DMS153 treated with DMSO at 0.1 percent for 48 hours (cell line): Measurements from ENCODE around the gene PLA2G4D.

Experiments used
- DNase-seq: peaks from one replicate; lab custom pipeline; 2025; ENCODE audit not compliant: unreplicated experiment; lab: John Stamatoyannopoulos, UW

PLA2G4D gene

DNA sequence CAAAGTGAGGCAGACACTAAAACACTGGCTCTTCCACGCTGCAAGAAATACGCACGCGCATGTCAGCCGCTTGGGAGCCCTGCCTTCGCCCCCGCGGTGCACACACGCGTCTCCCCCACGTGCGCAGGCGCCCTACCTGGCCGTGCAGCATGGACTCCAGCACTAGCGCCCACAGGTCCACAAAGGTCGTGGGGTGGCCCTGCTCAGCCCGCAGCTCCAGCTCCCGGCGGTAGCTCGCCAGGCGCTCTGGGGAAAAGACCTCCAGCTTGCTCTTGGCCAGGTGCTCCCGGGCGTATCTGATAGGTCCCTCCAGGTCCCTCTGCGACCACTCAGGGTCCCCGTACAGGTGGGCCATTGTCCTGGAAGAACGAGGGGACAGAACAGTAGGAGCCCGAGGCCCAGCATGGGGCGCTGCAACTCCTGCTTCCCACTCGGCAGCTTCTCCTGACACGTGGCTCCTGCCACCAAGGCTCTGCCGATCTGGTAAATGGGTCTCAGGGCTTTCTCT, 14.9 kb downstream of the PLA2G4D start:
- no peak for DNase-seq

DNA sequence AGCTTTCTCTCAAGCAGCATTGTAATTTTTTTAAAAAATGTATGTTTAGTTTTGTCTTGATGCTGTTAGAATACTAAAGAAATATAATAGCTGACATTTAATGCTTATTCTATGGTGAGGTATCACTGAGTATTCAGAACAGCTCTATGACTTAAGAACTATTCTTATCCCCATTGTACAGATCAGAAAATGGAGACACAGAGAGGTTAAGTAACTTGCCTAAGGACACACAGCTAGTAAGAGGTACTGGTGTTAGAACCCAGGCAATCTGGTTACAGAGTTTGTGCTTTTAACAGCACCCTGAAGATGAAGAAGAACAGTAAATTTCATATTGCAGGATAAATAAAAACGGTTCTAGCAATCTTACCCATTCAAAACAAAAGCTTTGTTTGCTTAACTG, 15.5 kb downstream of the PLA2G4D start:
- DNase-seq = no peak

GRCh38 chr15:42077689-42078088, 16.7 kb downstream of the PLA2G4D start:
- DNase-seq = no peak

DNA sequence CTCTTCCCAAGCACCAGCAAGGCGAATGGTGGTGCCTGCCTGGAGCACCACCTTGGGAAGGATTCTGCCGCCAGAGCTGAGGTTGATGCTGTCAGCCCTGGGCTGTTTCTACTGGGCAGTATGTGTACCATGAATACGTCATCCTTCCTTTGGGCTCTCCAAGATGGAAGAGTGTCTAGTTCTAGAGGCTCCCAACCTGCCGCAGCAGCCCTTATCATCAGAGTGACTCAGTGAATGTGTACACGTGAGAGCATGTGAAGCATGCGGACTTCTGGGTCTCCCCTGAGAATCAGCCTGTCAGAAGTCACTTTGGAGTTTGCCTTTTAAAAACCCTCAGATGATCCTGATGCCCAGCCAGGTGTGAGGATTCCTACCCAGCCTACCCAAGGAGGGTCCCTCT, 20.9 kb downstream of the PLA2G4D start:
- no peak for DNase-seq

DNA sequence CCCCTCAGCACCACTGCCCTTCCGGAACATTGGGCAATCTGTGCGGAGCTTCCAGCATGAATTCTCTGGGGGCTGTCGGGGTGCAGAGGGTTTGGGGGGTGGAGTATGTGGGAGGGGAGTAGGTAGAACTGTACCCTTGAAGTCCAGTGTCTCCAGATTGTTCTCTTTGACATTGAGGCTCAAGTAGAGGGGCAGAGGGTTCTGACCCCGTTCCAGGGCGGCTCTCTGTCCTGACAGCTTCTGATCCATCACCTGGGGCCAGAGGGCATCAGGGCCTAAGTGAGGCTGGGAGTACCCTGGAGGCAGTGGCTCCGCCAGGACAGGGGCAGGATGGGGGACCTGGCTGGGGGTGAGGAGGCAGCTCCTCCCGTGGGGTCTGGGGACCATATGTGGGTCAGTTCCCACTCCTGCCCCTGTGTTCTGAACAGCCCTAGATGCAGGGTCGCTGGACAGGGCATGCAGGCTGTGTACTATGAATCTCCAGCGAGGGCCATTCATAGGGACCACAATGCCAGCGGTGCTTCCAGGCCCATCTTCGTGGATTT, 22.1 kb downstream of the PLA2G4D start:
- DNase-seq = no peak

- DNase-seq = no peak
Observed at GRCh38 chr15:42071717-42072116, 22.6 kb downstream of the PLA2G4D start.

- DNase-seq = no peak
Observed at GRCh38 chr15:42070976-42071350, 23.4 kb downstream of the PLA2G4D start.

- no peak for DNase-seq
Observed at GRCh38 chr15:42070279-42070975, 23.9 kb downstream of the PLA2G4D start.

DNA sequence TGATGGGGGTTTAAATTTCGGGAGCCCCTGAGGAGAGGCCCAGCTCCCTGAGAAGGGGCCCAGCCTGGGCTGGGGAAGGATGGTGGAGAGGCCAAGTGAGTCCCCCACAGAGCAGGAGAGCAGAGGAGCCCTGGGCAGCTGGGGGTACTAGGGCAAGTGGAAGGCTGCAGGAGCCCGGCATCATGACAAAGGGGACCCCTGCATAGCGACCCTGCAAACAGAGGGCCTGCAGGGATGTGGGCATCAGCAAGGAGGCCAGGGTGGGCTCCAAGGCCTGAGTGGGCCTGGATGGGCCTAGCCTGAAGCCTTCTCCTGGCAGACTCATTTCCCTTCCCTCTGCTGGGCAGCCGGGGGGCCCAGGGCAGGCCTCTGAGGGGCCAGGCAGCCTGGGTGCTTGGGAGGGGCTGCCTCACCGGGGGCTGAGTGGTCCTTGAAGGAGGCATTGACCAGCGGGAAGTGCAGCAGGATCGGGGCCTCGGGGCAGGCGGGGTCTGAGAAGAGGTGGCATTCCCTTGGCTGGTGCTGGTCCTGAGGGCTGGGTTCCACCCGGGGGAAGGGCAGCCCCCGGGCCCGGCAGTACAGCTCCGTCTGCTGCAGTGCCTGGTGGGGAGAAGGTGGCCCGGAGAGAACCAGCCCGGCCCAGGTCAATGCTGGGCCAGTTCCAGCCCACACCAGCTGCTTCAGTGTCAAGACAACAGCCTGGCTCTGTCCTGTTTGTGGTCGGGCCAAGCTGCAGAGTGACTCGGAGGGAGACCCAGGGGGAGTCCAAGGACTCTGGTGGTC, 24.7 kb downstream of the PLA2G4D start:
- DNase-seq = no peak

GRCh38 chr15:42069025-42069424, 25.3 kb downstream of the PLA2G4D start:
- no peak for DNase-seq

DNA sequence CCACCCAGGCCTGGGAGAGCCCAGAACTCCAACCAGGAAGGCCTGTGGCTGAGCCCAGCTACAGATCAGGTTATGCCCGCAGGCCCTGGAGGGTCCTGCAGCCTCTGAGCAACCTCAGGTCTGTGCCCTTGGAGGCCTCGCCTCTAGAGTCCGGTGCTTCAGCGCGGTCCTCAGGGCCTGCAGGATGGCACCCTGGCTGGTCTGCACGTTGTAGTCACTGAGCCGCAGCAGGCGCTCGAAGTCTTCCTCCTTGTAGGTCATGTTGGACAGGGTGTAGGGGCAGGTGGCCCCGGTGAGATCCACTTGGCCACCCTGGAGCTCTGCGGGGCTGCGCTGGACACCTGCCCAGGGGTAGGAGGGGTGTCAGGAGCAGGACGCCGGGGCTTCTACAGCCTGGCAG, 25.8 kb downstream of the PLA2G4D start:
- no peak for DNase-seq

DNA sequence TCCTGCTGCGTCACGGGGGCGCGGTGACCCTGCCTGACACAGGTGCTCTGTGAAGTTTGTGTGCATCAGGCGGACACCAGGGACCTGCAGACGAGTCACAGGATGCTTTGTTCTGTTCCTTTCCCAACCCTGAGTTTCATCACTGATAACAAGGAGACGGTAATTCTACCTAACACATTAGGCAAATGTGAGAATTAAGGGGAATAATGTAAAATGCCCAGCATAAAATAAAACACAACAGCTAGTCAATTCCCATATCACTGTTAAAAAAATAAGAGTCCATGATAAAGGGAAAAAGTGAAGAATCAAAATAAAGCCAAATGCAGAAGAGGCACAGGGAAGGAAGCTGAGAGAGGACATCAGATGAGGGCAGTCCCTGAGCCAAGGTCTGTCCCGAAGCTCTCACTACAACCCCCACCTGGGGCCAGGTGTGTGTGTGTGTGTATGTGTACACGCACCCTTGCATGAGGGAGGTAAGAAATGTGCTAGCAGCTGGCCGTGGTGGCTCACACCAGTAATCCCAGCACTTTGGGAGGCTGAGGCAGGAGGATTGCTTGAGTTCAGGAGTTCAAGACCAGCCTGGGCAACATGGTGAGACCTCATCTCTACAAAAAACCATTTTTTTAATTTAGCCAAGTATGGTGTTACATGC, 27.5 kb downstream of the PLA2G4D start:
- no peak for DNase-seq

DNA sequence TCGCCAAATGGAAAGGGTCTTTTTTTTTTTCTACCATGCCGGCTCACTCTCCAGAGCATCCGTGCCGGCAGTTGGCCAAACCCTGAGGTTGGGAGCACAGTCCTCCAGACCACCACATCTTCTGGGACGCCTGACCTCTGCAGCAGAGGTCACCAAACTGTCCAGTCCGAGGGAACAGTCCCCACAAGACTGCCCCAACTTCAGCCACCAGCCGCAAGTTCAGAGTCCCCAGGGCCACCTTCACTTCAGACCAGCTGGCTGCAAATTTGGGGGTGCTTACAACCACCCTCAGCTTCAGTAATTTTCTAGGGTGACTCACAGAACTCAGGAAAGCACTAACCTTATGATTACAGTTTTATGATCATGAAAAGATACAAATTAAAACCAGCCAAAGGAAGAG, 28.9 kb downstream of the PLA2G4D start:
- DNase-seq = no peak

- no peak for DNase-seq
Observed at GRCh38 chr15:42065033-42065432, 29.3 kb downstream of the PLA2G4D start.

GRCh38 chr15:42064271-42064670, 30.1 kb downstream of the PLA2G4D start:
- DNase-seq = no peak

GRCh38 chr15:42063122-42063848, 31.1 kb downstream of the PLA2G4D start:
- DNase-seq = no peak

DNA sequence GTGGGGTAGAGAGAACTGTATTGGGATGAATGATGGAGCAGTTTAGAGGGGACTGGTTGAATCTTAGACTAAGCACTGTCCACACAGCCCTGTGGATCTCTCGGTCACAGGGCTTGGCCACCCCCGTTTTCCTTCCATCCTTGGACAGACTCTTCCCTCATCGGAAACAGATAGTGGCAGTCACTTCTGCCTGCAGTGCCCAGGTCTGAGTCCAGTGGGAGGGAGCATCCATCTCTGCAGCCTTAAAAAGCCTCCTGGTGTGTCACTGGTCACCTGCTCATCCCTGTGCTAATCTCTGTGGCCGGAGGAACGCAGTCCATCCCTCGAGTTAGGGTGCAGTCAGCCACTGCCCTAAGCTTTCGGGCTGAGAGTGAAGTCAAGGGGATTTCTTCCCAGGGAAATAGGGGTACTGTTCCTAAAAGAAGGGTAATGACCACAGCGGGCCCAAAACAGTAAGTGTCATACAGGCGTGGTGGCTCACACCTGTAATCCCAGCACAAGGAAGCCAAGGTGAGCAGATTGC, 32.0 kb downstream of the PLA2G4D start:
- no peak for DNase-seq

GRCh38 chr15:42060797-42061196, 33.6 kb downstream of the PLA2G4D start:
- no peak for DNase-seq

DNA sequence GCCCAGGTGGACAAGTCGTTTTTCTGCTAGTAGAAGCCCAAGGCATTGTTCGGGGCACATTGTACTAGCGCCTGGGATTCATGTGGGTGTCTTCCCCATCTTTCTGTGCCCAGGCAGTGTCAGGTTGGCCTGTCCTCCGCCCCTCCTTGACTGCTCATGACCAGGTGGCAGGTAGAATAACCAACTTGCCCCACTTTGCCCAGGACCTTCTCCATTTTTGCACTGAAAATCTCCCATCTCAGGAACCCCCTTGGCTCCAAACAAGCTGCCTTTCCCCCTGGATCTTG, 33.9 kb downstream of the PLA2G4D start:
- no peak for DNase-seq

GRCh38 chr15:42059661-42060476, 34.5 kb downstream of the PLA2G4D start:
- no peak for DNase-seq
